HG02852 (cell line): Measurements from ENCODE around the gene EML6.

Experiments
- ATAC-seq: cut with Tn5 transposase; IDR thresholded peaks from one replicate; pipeline ENCODE4 v1.9.1; 2021; ENCODE audit warnings: mild to moderate bottlenecking, moderate library complexity; ENCODE audit not compliant: unreplicated experiment

The EML6 gene

GRCh38 chr2:55012672-55013484 lies 289.4 kb downstream of the EML6 start:
- ATAC-seq = no peak

GRCh38 chr2:55013936-55014335 lies 290.5 kb downstream of the EML6 start:
- ATAC-seq = no peak

GRCh38 chr2:55014962-55015939 lies 291.8 kb downstream of the EML6 start:
- no peak for ATAC-seq

- no peak for ATAC-seq
These were observed 294.0 kb downstream of the EML6 start for GRCh38 chr2:55017428-55017827.

GRCh38 chr2:55017880-55018279 lies 294.4 kb downstream of the EML6 start:
- ATAC-seq = no peak

- ATAC-seq = no peak
These were observed 295.2 kb downstream of the EML6 start for GRCh38 chr2:55018619-55019018.

GRCh38 chr2:55019526-55020258 lies 296.2 kb downstream of the EML6 start:
- no peak for ATAC-seq
